Measurements from ENCODE around the gene CDAN1. TPM values are rescaled to one million over a fixed set of nuclear protein-coding genes. Genes with fewer than 3 reads are reported as not detected.

The CDAN1 gene
- total RNA-seq, 3 donors from 2014 or later (not counting 1 experiment from before 2014, with no cell fraction given), result 18.1 to 36.9 (median 34.9) TPM

- ATAC-seq (no peak), DNase-seq (no peak)
- Histone ChIP-seq H3K36me3 (ENCODE audit: control insufficient read depth, insufficient read depth, low read length) (no peaks in the 10 kb centered on the region), H3K27ac (ENCODE audit: low read length) (no peak overlapping the region), H3K27me3 (ENCODE audit: control insufficient read depth, insufficient read depth, low read length) (no peaks in the 10 kb centered on the region), H3K4me3 (ENCODE audit: low read length) (no peak overlapping the region), H3K9me3 (ENCODE audit: control insufficient read depth, insufficient read depth, low read length) (no peaks in the 10 kb centered on the region), H3K4me1 (ENCODE audit: control insufficient read depth, insufficient read depth, low read length) (no peaks in the 10 kb centered on the region)
- no peak for TF ChIP-seq CTCF (IDR thresholded peaks at IDR 0.05)
- H3K4me1 Mint-ChIP-seq, result peaks cover 0 to 3% of the 10 kb centered on the region in 2 donors
- no peaks in the 10 kb centered on the region for H3K36me3 Mint-ChIP-seq
- WGBS (ENCODE audit: insufficient coverage), result 73% methylated on average over 3 of the region's 3 CpGs
- no peaks in the 10 kb centered on the region for H3K9me3 Mint-ChIP-seq
- no peaks in the 10 kb centered on the region for H3K27me3 Mint-ChIP-seq (ENCODE audit: low read depth in 2 of 2)
- H3K27ac Mint-ChIP-seq, result no peak overlapping the region
- intact Hi-C loops (cut with micrococcal nuclease), result no loop called here
- H3K4me3 Mint-ChIP-seq, result no peak overlapping the region
Measured at GRCh38 chr15:42707873-42708544, 28.9 kb downstream of the CDAN1 start.

GRCh38 chr15:42707068-42707467 is 29.9 kb downstream of the CDAN1 start:
- WGBS (ENCODE audit: insufficient coverage), result 94% methylated on average over 2 of the region's 2 CpGs
- no peak overlapping the region for H3K27ac Mint-ChIP-seq
- no peaks in the 10 kb centered on the region for H3K27me3 Mint-ChIP-seq (ENCODE audit: low read depth in 2 of 2)
- H3K27me3 ChIP-seq (ENCODE audit: control insufficient read depth, insufficient read depth, low read length), result no peaks in the 10 kb centered on the region
- ATAC-seq (no peak), DNase-seq (no peak)
- no peak for TF ChIP-seq CTCF (IDR thresholded peaks at IDR 0.05)
- H3K36me3 Mint-ChIP-seq, result no peaks in the 10 kb centered on the region
- H3K4me1 Mint-ChIP-seq, result peaks cover 0 to 3% of the 10 kb centered on the region in 2 donors
- H3K36me3 ChIP-seq (ENCODE audit: control insufficient read depth, insufficient read depth, low read length), result no peaks in the 10 kb centered on the region
- H3K4me3 Mint-ChIP-seq, result no peak overlapping the region
- no peaks in the 10 kb centered on the region for H3K9me3 Mint-ChIP-seq
- H3K27ac ChIP-seq (ENCODE audit: low read length), result no peak overlapping the region
- H3K4me3 ChIP-seq (ENCODE audit: low read length), result no peak overlapping the region
- no peaks in the 10 kb centered on the region for H3K4me1 ChIP-seq (ENCODE audit: control insufficient read depth, insufficient read depth, low read length)
- intact Hi-C loops (cut with micrococcal nuclease), result no loop called here
- H3K9me3 ChIP-seq (ENCODE audit: control insufficient read depth, insufficient read depth, low read length), result no peaks in the 10 kb centered on the region

GRCh38 chr15:42705336-42705735 is 31.6 kb downstream of the CDAN1 start:
- WGBS (ENCODE audit: insufficient coverage), result 96% methylated on average over 5 of the region's 5 CpGs
- Mint-ChIP-seq H3K27ac (no peak overlapping the region), H3K9me3 (no peaks in the 10 kb centered on the region), H3K27me3 (ENCODE audit: low read depth in 2 of 2) (no peaks in the 10 kb centered on the region), H3K4me1 (peaks cover 0 to 3% of the 10 kb centered on the region in 2 donors), H3K36me3 (no peaks in the 10 kb centered on the region), H3K4me3 (no peak overlapping the region)
- TF ChIP-seq CTCF (IDR thresholded peaks at IDR 0.05), result no peak
- intact Hi-C loops (cut with micrococcal nuclease), result no loop called here
- no peak overlapping the region for H3K4me3 ChIP-seq (ENCODE audit: low read length)
- H3K27me3 ChIP-seq (ENCODE audit: control insufficient read depth, insufficient read depth, low read length), result no peaks in the 10 kb centered on the region
- no peaks in the 10 kb centered on the region for H3K36me3 ChIP-seq (ENCODE audit: control insufficient read depth, insufficient read depth, low read length)
- H3K4me1 ChIP-seq (ENCODE audit: control insufficient read depth, insufficient read depth, low read length), result no peaks in the 10 kb centered on the region
- ATAC-seq, result no peak
- H3K27ac ChIP-seq (ENCODE audit: low read length), result no peak overlapping the region
- DNase-seq, result no peak
- no peaks in the 10 kb centered on the region for H3K9me3 ChIP-seq (ENCODE audit: control insufficient read depth, insufficient read depth, low read length)

- Histone ChIP-seq H3K4me3 (ENCODE audit: low read length) (no peak overlapping the region), H3K36me3 (ENCODE audit: control insufficient read depth, insufficient read depth, low read length) (no peaks in the 10 kb centered on the region), H3K27me3 (ENCODE audit: control insufficient read depth, insufficient read depth, low read length) (no peaks in the 10 kb centered on the region), H3K9me3 (ENCODE audit: control insufficient read depth, insufficient read depth, low read length) (no peaks in the 10 kb centered on the region), H3K4me1 (ENCODE audit: control insufficient read depth, insufficient read depth, low read length) (no peaks in the 10 kb centered on the region), H3K27ac (ENCODE audit: low read length) (no peak overlapping the region)
- Mint-ChIP-seq H3K9me3 (no peaks in the 10 kb centered on the region), H3K27me3 (ENCODE audit: low read depth in 2 of 2) (no peaks in the 10 kb centered on the region), H3K4me1 (peaks cover 0 to 3% of the 10 kb centered on the region in 2 donors), H3K27ac (no peak overlapping the region), H3K36me3 (no peaks in the 10 kb centered on the region), H3K4me3 (no peak overlapping the region)
- WGBS (ENCODE audit: insufficient coverage), result 35% methylated on average over 4 of the region's 4 CpGs
- peak; percentile 29 to 81 for DNase-seq
- peak; percentile 86 to 97 (median 97) for ATAC-seq
- peak; percentile 73 for TF ChIP-seq CTCF (IDR thresholded peaks at IDR 0.05)
- intact Hi-C loops (cut with micrococcal nuclease), result loop anchor here (1.0 kb wide), 1 partner anchor 222 kb away; no protein-coding TSS in a partner anchor
Measured at GRCh38 chr15:42704492-42704926, 32.4 kb downstream of the CDAN1 start.
